NCI-H748 (cell line): ENCODE data around the gene TBC1D13.
"Not testable (repeated sequence)": the region's sequence is repeated elsewhere in the genome, so short reads cannot be mapped to it uniquely, and the experiment has no call there.

Experiments used
- DNase-seq: peaks from one replicate; lab custom pipeline; 2025; ENCODE audit not compliant: unreplicated experiment; lab: John Stamatoyannopoulos, UW

Gene TBC1D13

GRCh38 chr9:128843171-128843570 lies 56.1 kb downstream of the TBC1D13 start:
- DNase-seq: not testable (repeated sequence)

- no peak for DNase-seq
Observed at GRCh38 chr9:128845186-128845931, 58.3 kb downstream of the TBC1D13 start.

GRCh38 chr9:128846680-128847030 lies 59.6 kb downstream of the TBC1D13 start:
- no peak for DNase-seq

- no peak for DNase-seq
Observed at GRCh38 chr9:128847803-128848202, 60.8 kb downstream of the TBC1D13 start.

GRCh38 chr9:128851024-128851423 lies 64.0 kb downstream of the TBC1D13 start:
- DNase-seq: not testable (repeated sequence)

GRCh38 chr9:128851779-128852600 lies 64.9 kb downstream of the TBC1D13 start:
- peak; percentile 30 for DNase-seq

GRCh38 chr9:128852646-128853045 lies 65.6 kb downstream of the TBC1D13 start:
- DNase-seq: not testable (repeated sequence)

- DNase-seq: not testable (repeated sequence)
Observed at GRCh38 chr9:128854454-128854853, 67.4 kb downstream of the TBC1D13 start.

- DNase-seq: not testable (repeated sequence)
Observed at GRCh38 chr9:128858476-128858875, 71.4 kb downstream of the TBC1D13 start.
